ENCODE measurements around the gene PHLDB1.

DNA sequence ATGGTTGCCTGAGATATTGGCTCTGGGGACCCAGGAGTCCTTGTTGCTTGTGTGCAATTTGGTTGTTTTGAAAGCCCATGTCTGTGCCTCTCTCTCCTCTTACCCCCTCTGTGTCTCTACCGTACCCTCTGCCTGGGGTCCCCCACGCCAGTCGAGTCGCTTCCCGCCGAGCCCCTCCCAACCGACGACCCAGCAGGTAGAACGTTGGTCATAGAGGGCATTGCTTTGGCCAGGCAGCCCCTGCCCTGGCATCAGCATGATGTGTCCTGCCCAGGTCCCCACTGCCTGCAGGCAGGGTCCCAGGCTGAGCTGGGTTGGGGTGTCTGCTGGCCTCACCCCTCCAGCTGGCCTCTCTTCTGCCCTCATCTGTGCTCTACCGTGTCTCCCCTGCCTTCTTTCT, 37.1 kb downstream of the PHLDB1 start:
- TF ChIP-seq, protein P1, sequence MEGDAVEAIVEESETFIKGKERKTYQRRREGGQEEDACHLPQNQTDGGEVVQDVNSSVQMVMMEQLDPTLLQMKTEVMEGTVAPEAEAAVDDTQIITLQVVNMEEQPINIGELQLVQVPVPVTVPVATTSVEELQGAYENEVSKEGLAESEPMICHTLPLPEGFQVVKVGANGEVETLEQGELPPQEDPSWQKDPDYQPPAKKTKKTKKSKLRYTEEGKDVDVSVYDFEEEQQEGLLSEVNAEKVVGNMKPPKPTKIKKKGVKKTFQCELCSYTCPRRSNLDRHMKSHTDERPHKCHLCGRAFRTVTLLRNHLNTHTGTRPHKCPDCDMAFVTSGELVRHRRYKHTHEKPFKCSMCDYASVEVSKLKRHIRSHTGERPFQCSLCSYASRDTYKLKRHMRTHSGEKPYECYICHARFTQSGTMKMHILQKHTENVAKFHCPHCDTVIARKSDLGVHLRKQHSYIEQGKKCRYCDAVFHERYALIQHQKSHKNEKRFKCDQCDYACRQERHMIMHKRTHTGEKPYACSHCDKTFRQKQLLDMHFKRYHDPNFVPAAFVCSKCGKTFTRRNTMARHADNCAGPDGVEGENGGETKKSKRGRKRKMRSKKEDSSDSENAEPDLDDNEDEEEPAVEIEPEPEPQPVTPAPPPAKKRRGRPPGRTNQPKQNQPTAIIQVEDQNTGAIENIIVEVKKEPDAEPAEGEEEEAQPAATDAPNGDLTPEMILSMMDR (IDR thresholded peaks at IDR 0.05), result no peak
- no peak for TF ChIP-seq POLR2A (IDR thresholded peaks at IDR 0.05)

All from lower leg skin (tissue), 3 donors.